ENCODE measurements around the gene LMBRD1. TPM values are rescaled to one million over a fixed set of nuclear protein-coding genes. Genes with fewer than 3 reads are reported as not detected.

The LMBRD1 gene
- total and polyA plus RNA-seq, 2 of the 4 experiments (the other 2 are of a cell fraction), result 3.9 to 8.7 TPM

DNA sequence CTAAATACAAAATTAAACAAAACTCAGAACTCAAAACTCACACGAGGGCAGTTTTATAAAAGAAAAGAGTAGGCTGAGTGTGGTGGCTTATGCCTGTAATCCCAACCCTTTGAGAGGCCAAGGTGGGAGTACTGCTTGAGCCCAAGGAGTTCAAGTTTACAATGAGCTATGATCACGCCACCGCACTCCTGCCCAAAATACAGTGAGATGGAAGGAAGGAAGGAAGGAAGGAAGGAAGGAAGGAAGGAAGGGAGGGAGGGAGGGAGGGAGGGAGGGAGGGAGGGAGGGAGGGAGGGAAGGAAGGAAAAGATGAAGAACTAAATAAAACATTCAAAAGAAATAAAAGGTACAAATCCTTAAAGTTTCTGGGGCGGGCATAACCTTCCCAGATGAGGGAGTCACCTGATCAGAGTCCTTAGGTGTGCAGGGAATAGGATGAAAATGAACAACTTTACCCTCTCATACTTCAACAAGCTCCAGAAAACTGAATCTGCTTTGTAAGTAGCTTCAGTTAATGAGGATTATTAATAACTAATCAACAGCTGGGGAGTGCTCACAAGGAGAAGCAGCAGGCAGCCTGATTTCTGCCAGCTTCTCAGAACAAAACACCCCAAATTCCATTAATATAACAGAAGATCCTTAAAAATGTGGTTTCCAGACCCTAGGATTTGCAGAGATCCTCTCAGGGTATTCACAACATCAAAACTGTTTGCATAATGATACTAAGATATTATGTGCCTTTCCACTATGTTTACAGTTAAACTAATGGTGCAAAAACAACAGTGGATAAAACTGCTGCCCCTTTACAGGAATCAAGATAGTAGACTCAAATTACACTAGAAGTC lies 21.8 kb downstream of the LMBRD1 start:
- Histone ChIP-seq H2AK5ac (ENCODE audit: low read depth, low read length) (no peak overlapping the region), H4K20me1 (ENCODE audit: insufficient read depth, low read length) (0 out of 2 replicates have a peak, but pooled peaks cover 2% of the 10 kb centered on the region), H3K14ac (replicated peaks; ENCODE audit: low read depth, low read length) (no peak overlapping the region), H3K27me3 (ENCODE audit: control insufficient read depth, insufficient read depth, low read length) (no peaks in the 10 kb centered on the region), H2BK5ac (ENCODE audit: low read depth, low read length, poor library complexity, severe bottlenecking) (no peak overlapping the region), H2AK9ac (replicated peaks; ENCODE audit: low read depth, low read length, poor library complexity) (no peak overlapping the region), H2BK15ac (ENCODE audit: low read depth, low read length) (no peak overlapping the region), H2AFZ (replicated peaks; ENCODE audit: low read length, poor library complexity) (no peak overlapping the region), H3K4me2 (ENCODE audit: low read depth, low read length) (no peak overlapping the region), H3K23ac (ENCODE audit: low read depth, low read length) (no peak overlapping the region), H2BK120ac (ENCODE audit: low read depth, low read length) (no peak overlapping the region), H3K9ac (ENCODE audit: low read depth, low read length) (no peak overlapping the region), H4K5ac (ENCODE audit: low read depth, low read length) (no peak overlapping the region), H3K4me1 (ENCODE audit: control insufficient read depth, insufficient read depth, low read length) (no peaks in the 10 kb centered on the region), H2BK20ac (ENCODE audit: low read depth, low read length) (no peak overlapping the region), H3K56ac (ENCODE audit: extremely low read depth, insufficient read depth, low read length) (no peak overlapping the region), H4K8ac (ENCODE audit: low read depth in 2 of 2, low read length in 2 of 2) (no peak overlapping the region), H4K91ac (ENCODE audit: insufficient read depth, low read depth, low read length) (no peak overlapping the region), H3K18ac (ENCODE audit: low read depth, low read length) (no peak overlapping the region), H3K79me1 (ENCODE audit: low read depth in 1 of 2, low read length in 2 of 2) (peaks cover 2 to 4% of the 10 kb centered on the region in 2 experiments; a peak in 2 of 4 replicates), H3K9me3 (ENCODE audit: control insufficient read depth, insufficient read depth, low read length) (no peaks in the 10 kb centered on the region), H3K36me3 (ENCODE audit: control insufficient read depth, insufficient read depth, low read length) (0 out of 2 replicates have a peak, but pooled peaks cover 1% of the 10 kb centered on the region), H3K4me3 (ENCODE audit: insufficient read depth, low read depth, low read length) (no peak overlapping the region), H3K27ac (ENCODE audit: insufficient read depth, low read length) (no peak overlapping the region), H3K4ac (ENCODE audit: low read depth, low read length) (no peak overlapping the region), H3K9me1 (ENCODE audit: insufficient read depth, low read length) (no peaks in the 10 kb centered on the region)
- no CpG with 5 or more reads among the region's 4 CpGs for WGBS, 2 experiments (ENCODE audit: extremely low coverage in 2 of 2, insufficient read length in 1 of 2)
- ATAC-seq (ENCODE audit: low read depth) (no peak), DNase-seq (no peak)
- ChIA-PET POLR2A (ENCODE audit: unreplicated experiment) (no interaction called here), CTCF (interaction anchor here (0.6 kb wide), 1 partner anchor 1171 kb away, joined by 5 read pairs; no protein-coding TSS in a partner anchor)
- in situ Hi-C loops (cut with MboI; ENCODE audit: low sequenced_read_pairs) (no loop called here), intact Hi-C loops (cut with micrococcal nuclease) (no loop called here), dilution Hi-C loops (cut with HindIII; ENCODE audit: low sequenced_read_pairs, unreplicated experiment) (no loop called here)
- BruUV-seq (replicated peaks), result no TSS peak
- TF ChIP-seq CEBPB (IDR thresholded peaks at IDR 0.05; ENCODE audit: low read depth, low read length), result no peak
- no peak for TF ChIP-seq RAD21 (IDR thresholded peaks at IDR 0.05; ENCODE audit: low read length)
- no peak for TF ChIP-seq POLR2A (IDR thresholded peaks at IDR 0.05; ENCODE audit: low read depth, low read length)
- TF ChIP-seq NFE2L2 (IDR thresholded peaks at IDR 0.05; ENCODE audit: low read depth, low read length), result no peak
- TF ChIP-seq SMC3 (IDR thresholded peaks at IDR 0.05; ENCODE audit: low read depth, low read length), result no peak
- TF ChIP-seq CHD1 (IDR thresholded peaks at IDR 0.05; ENCODE audit: low read depth, low read length), result no peak
- TF ChIP-seq, protein P1, sequence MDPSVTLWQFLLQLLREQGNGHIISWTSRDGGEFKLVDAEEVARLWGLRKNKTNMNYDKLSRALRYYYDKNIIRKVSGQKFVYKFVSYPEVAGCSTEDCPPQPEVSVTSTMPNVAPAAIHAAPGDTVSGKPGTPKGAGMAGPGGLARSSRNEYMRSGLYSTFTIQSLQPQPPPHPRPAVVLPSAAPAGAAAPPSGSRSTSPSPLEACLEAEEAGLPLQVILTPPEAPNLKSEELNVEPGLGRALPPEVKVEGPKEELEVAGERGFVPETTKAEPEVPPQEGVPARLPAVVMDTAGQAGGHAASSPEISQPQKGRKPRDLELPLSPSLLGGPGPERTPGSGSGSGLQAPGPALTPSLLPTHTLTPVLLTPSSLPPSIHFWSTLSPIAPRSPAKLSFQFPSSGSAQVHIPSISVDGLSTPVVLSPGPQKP (IDR thresholded peaks at IDR 0.05; ENCODE audit: borderline replicate concordance, low read depth, low read length), result no peak
- no peak for TF ChIP-seq USF2 (IDR thresholded peaks at IDR 0.05; ENCODE audit: low read depth, low read length)
- no peak for TF ChIP-seq BHLHE40 (IDR thresholded peaks at IDR 0.05; ENCODE audit: low read depth, low read length)
- no peak for TF ChIP-seq RFX5 (IDR thresholded peaks at IDR 0.05; ENCODE audit: low read depth, low read length)
